A673 (cell line): ENCODE results near the gene SRP72. TPM values are rescaled to one million over a fixed set of nuclear protein-coding genes. Genes with fewer than 3 reads are reported as not detected.

Experiments used
- BruUV-seq: library from RNA; stranded (reverse); fragments of 400-500 nt; replicated peaks from 2 replicates; lab custom pipeline; 2021; lab: Mats Ljungman, UMichigan
- CTCF ChIA-PET: fragments of 300-600 bp; sonication (Branson Sonifier 250); formaldehyde crosslinking; loops from one replicate; lab custom pipeline; 2022; ENCODE audit warnings: antibody characterized with exemption; lab: Charles Lee
- POLR2A ChIA-PET: fragments of 300-600 bp; sonication (Branson Sonifier 250); formaldehyde crosslinking; loops from one replicate; lab custom pipeline; 2022; ENCODE audit warnings: antibody characterized with exemption; ENCODE audit not compliant: low non-redundant PET; lab: Charles Lee
- DNase-seq: peaks from one replicate; pipeline ENCODE4 v3.0.0-alpha.2; 2015; ENCODE audit warnings: low spot score
- H3K27ac ChIP-seq: fragments of 200-600 bp; sonication (generic); 2 replicates; pipeline ENCODE4 v1.5.1; 2016; ENCODE audit warnings: mixed run types, low read depth, mild to moderate bottlenecking, mixed read lengths, antibody characterized with exemption, low read length; ENCODE audit not compliant: poor library complexity, severe bottlenecking
- H3K27me3 ChIP-seq: fragments of 200-600 bp; sonication (generic); replicated peaks from 2 replicates; pipeline ENCODE4 v1.6.1; 2017; ENCODE audit warnings: mixed run types, low read depth, mild to moderate bottlenecking, mixed read lengths, antibody characterized with exemption, low read length; ENCODE audit not compliant: insufficient read depth, poor library complexity
- H3K36me3 ChIP-seq: fragments of 200-600 bp; sonication (generic); 2 replicates; pipeline ENCODE4 v1.6.1; 2016; ENCODE audit warnings: mixed run types, mild to moderate bottlenecking, mixed read lengths, antibody characterized with exemption, low read length; ENCODE audit not compliant: insufficient read depth, poor library complexity, severe bottlenecking
- H3K4me1 ChIP-seq: fragments of 200-600 bp; sonication (generic); 2 replicates; pipeline ENCODE4 v1.6.1; 2017; ENCODE audit warnings: mixed run types, mild to moderate bottlenecking, mixed read lengths, antibody characterized with exemption, low read length; ENCODE audit not compliant: insufficient read depth, poor library complexity, severe bottlenecking
- H3K4me3 ChIP-seq: fragments of 200-600 bp; sonication (generic); 2 replicates; pipeline ENCODE4 v1.5.1; 2016; ENCODE audit warnings: low read depth, mixed run types, mild to moderate bottlenecking, mixed read lengths, low read length; ENCODE audit not compliant: poor library complexity, severe bottlenecking
- H3K9me3 ChIP-seq: fragments of 200-600 bp; sonication (generic); 2 replicates; pipeline ENCODE4 v1.6.1; 2016; ENCODE audit warnings: mixed run types, low read depth, mild to moderate bottlenecking, mixed read lengths, antibody characterized with exemption, low read length; ENCODE audit not compliant: poor library complexity, severe bottlenecking
- CTCF ChIP-seq: fragments of 300-800, 200-600 bp; sonication (generic); conservative IDR thresholded peaks from 2 replicates; pipeline ENCODE4 v1.5.1; 2017; ENCODE audit warnings: low read depth, mild to moderate bottlenecking, antibody characterized with exemption, low read length, moderate library complexity, mixed read lengths
- EZH2 ChIP-seq: fragments of 200-600 bp; sonication (generic); IDR thresholded peaks from 2 replicates; pipeline ENCODE4 v1.6.1; 2017; ENCODE audit warnings: borderline replicate concordance, low read depth, mild to moderate bottlenecking, mixed read lengths, antibody characterized with exemption, low read length; ENCODE audit not compliant: poor library complexity, severe bottlenecking
- intact Hi-C: fragments of 100-400 bp; cut with micrococcal nuclease; formaldehyde crosslinking; loops from one replicate; pipeline ENCODE4 v1.10.0; 2022; ENCODE audit not compliant: unreplicated experiment
- total RNA-seq: library from RNA; stranded (reverse); gene quantifications from 2 replicates; pipeline ENCODE4 v1.2.3, GENCODE V29; 2021

Gene SRP72
- total RNA-seq, 1 experiment from 2014 or later = 82.9 TPM

- H3K36me3 ChIP-seq = no peaks in the 10 kb centered on the region
- no TSS peak for BruUV-seq
- no peak overlapping the region for H3K27ac ChIP-seq
- no peaks in the 10 kb centered on the region for H3K9me3 ChIP-seq
- no peak for TF ChIP-seq EZH2
- no peak for TF ChIP-seq CTCF
- no peaks in the 10 kb centered on the region for H3K27me3 ChIP-seq
- no peak for DNase-seq
- CTCF ChIA-PET = no interaction called here
- POLR2A ChIA-PET = no interaction called here
- H3K4me3 ChIP-seq = no peak overlapping the region
- H3K4me1 ChIP-seq = peaks cover 12% of the 10 kb centered on the region
- intact Hi-C loops = no loop called here
Observed at GRCh38 chr4:56425518-56425917, 41.9 kb upstream of the SRP72 start.

GRCh38 chr4:56426273-56426672 lies 41.1 kb upstream of the SRP72 start:
- ChIA-PET CTCF (no interaction called here), POLR2A (no interaction called here)
- Histone ChIP-seq H3K4me3 (no peak overlapping the region), H3K36me3 (no peaks in the 10 kb centered on the region), H3K9me3 (no peaks in the 10 kb centered on the region), H3K27ac (no peak overlapping the region), H3K27me3 (no peaks in the 10 kb centered on the region), H3K4me1 (peaks cover 12% of the 10 kb centered on the region)
- intact Hi-C loops = no loop called here
- DNase-seq = no peak
- BruUV-seq = no TSS peak
- no peak for TF ChIP-seq EZH2
- no peak for TF ChIP-seq CTCF

GRCh38 chr4:56427179-56427578 lies 40.2 kb upstream of the SRP72 start:
- POLR2A ChIA-PET = no interaction called here
- intact Hi-C loops = no loop called here

More at GRCh38 chr4:56427179-56427578, 40.2 kb upstream of the SRP72 start:
- CTCF ChIA-PET = no interaction called here
- no peaks in the 10 kb centered on the region for H3K36me3 ChIP-seq
- no peaks in the 10 kb centered on the region for H3K9me3 ChIP-seq
- H3K4me3 ChIP-seq = no peak overlapping the region
- peaks cover 12% of the 10 kb centered on the region for H3K4me1 ChIP-seq
- no peak for TF ChIP-seq EZH2
- no peak for TF ChIP-seq CTCF
- no peak for DNase-seq
- no TSS peak for BruUV-seq
- H3K27ac ChIP-seq = no peak overlapping the region
- no peaks in the 10 kb centered on the region for H3K27me3 ChIP-seq
